ENCODE results near the gene STK10. TPM values are rescaled to one million over a fixed set of nuclear protein-coding genes. Genes with fewer than 3 reads are reported as not detected.

The STK10 gene
- total and polyA plus RNA-seq, 9 of the 15 experiments (the other 6 are each of a cell fraction or from before 2014, with no cell fraction given), result 0.30 to 6.7 (median 2.4) TPM

DNA sequence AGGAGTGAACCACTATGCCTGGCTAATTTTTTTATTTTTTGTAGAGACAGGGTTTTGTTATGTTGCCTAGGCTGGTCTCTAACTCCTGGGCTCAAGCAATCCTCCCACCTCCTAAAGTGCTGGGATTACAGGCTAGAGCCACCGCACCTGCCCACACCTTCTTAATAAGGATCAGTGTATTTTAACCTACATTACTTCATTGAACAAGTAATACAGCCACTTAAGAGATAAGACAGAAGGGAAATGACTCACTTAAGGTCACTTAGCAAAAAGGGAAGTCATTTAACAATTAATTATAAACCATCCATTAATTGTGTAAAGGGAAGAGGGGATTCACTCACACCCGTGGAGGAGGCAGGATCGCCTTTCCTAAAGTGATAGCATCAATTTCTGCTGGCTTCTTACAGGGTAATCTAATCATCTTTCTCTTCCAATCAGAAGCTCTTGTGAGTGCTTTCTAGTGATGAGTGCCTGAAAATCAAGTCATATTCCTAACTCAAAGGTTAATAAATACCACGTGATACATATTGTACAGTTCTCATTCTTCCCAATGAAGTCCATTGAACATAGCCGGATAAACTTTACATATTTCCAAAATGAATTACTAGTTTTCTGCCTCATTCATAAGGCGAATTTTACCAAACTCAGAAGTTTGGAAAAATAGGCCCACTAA is 185.0 kb downstream of the STK10 start (continued):
- no peak for TF ChIP-seq CEBPG (CRISPR knock-in tag; IDR thresholded peaks at IDR 0.05)
- TF ChIP-seq CEBPG (tag; conservative IDR thresholded peaks at IDR 0.05 in 1 of 2, IDR thresholded peaks at IDR 0.05 in 1 of 2), result 0 out of 4 replicates have a peak, but pooled peaks of 1 of the 2 experiments have one; percentile 9
- TF ChIP-seq, protein P1, sequence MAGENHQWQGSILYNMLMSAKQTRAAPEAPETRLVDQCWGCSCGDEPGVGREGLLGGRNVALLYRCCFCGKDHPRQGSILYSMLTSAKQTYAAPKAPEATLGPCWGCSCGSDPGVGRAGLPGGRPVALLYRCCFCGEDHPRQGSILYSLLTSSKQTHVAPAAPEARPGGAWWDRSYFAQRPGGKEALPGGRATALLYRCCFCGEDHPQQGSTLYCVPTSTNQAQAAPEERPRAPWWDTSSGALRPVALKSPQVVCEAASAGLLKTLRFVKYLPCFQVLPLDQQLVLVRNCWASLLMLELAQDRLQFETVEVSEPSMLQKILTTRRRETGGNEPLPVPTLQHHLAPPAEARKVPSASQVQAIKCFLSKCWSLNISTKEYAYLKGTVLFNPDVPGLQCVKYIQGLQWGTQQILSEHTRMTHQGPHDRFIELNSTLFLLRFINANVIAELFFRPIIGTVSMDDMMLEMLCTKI (IDR thresholded peaks at IDR 0.05; ENCODE audit: partially characterized antibody), result no peak
- TF ChIP-seq SMARCE1 (IDR thresholded peaks at IDR 0.05), result peak; percentile 38; the same call in 1 of the 2 replicates
- no peak for TF ChIP-seq CHD2 (IDR thresholded peaks at IDR 0.05; ENCODE audit: low read depth, low read length)
- TF ChIP-seq ETV6 (IDR thresholded peaks at IDR 0.05; ENCODE audit: borderline replicate concordance in 1 of 2, low read depth in 2 of 2, low read length in 1 of 2), result no peak
- TF ChIP-seq ETV6 (CRISPR knock-in tag; IDR thresholded peaks at IDR 0.05; ENCODE audit: borderline replicate concordance), result no peak
- TF ChIP-seq GTF2E2 (tag; IDR thresholded peaks at IDR 0.05), result 0 out of 2 replicates have a peak, but pooled peaks have one; percentile 50
- TF ChIP-seq, protein P2, sequence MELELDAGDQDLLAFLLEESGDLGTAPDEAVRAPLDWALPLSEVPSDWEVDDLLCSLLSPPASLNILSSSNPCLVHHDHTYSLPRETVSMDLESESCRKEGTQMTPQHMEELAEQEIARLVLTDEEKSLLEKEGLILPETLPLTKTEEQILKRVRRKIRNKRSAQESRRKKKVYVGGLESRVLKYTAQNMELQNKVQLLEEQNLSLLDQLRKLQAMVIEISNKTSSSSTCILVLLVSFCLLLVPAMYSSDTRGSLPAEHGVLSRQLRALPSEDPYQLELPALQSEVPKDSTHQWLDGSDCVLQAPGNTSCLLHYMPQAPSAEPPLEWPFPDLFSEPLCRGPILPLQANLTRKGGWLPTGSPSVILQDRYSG (tag; conservative IDR thresholded peaks at IDR 0.05; ENCODE audit: low read depth), result no peak
- TF ChIP-seq ZBTB17 (CRISPR knock-in tag; IDR thresholded peaks at IDR 0.05), result no peak
- no peak for TF ChIP-seq TCF3 (CRISPR knock-in tag; IDR thresholded peaks at IDR 0.05)
- TF ChIP-seq ARID1B (IDR thresholded peaks at IDR 0.05), result peak; percentile 51
- TF ChIP-seq SLC30A9 (CRISPR knock-in tag; IDR thresholded peaks at IDR 0.05), result no peak
- TF ChIP-seq ZNF586 (CRISPR knock-in tag; conservative IDR thresholded peaks at IDR 0.05), result no peak
- no peak for TF ChIP-seq RUNX1 (IDR thresholded peaks at IDR 0.05; ENCODE audit: low read depth)
- TF ChIP-seq ZEB2 (IDR thresholded peaks at IDR 0.05), result 0 out of 2 replicates have a peak, but pooled peaks have one; percentile 32
- TF ChIP-seq EP300 (IDR thresholded peaks at IDR 0.05; ENCODE audit: low read length), result no peak
- TF ChIP-seq, protein P3, sequence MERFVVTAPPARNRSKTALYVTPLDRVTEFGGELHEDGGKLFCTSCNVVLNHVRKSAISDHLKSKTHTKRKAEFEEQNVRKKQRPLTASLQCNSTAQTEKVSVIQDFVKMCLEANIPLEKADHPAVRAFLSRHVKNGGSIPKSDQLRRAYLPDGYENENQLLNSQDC (CRISPR knock-in tag; IDR thresholded peaks at IDR 0.05), result no peak
- TF ChIP-seq SAP30 (IDR thresholded peaks at IDR 0.05; ENCODE audit: borderline replicate concordance, insufficient read depth, low read depth, low read length, poor library complexity, severe bottlenecking), result no peak
- no peak for TF ChIP-seq ZNF24 (IDR thresholded peaks at IDR 0.05)
- TF ChIP-seq PTTG1 (tag; IDR thresholded peaks at IDR 0.05; ENCODE audit: low read depth), result no peak
- TF ChIP-seq, protein P4, sequence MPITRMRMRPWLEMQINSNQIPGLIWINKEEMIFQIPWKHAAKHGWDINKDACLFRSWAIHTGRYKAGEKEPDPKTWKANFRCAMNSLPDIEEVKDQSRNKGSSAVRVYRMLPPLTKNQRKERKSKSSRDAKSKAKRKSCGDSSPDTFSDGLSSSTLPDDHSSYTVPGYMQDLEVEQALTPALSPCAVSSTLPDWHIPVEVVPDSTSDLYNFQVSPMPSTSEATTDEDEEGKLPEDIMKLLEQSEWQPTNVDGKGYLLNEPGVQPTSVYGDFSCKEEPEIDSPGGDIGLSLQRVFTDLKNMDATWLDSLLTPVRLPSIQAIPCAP (CRISPR knock-in tag; IDR thresholded peaks at IDR 0.05; ENCODE audit: borderline replicate concordance), result no peak
- TF ChIP-seq KDM4B (IDR thresholded peaks at IDR 0.05; ENCODE audit: borderline replicate concordance in 2 of 2, low read depth in 1 of 2), result no peak
- TF ChIP-seq CCNT2 (IDR thresholded peaks at IDR 0.05; ENCODE audit: borderline replicate concordance, extremely low read depth, insufficient read length, low read depth, low read length), result no peak
- TF ChIP-seq MTA1 (IDR thresholded peaks at IDR 0.05; ENCODE audit: borderline replicate concordance), result no peak
- TF ChIP-seq RFX1 (IDR thresholded peaks at IDR 0.05), result no peak
- TF ChIP-seq SRSF9 (IDR thresholded peaks at IDR 0.05; ENCODE audit: borderline replicate concordance, low read depth, low read length), result no peak
